GM12878 (cell line): ENCODE data around the gene SNX15. TPM values are rescaled to one million over a fixed set of nuclear protein-coding genes. Genes with fewer than 3 reads are reported as not detected.
A peak's percentile ranks its signal among the peaks of the same experiment; 100 is the strongest.

ENCODE experiments used
- ATAC-seq: fragments of 200-7000 bp; cut with Tn5 transposase; 3 replicates; pipeline ENCODE4 v1.9.1; 2020; ENCODE audit warnings: mild to moderate bottlenecking, moderate library complexity
- BruUV-seq: library from RNA; stranded (reverse); fragments of 400-500 nt; replicated peaks from 2 replicates; lab custom pipeline; 2021; lab: Mats Ljungman, UMichigan
- CTCF ChIA-PET: fragments of 300-600 bp; sonication (Branson Sonifier 250); formaldehyde crosslinking; extraction: SDS; loops from one replicate; lab custom pipeline; 2021; ENCODE audit warnings: inconsistent platforms; lab: Yijun Ruan, JAX
- POLR2A ChIA-PET: fragments of 350-600 bp; formaldehyde crosslinking; extraction: SDS; loops from one replicate; lab custom pipeline; 2021; ENCODE audit warnings: inconsistent platforms; lab: Charles Lee
- RAD21 ChIA-PET: fragments of 300-600 bp; sonication (Branson Sonifier 250); formaldehyde crosslinking; loops from one replicate; lab custom pipeline; 2023; ENCODE audit warnings: antibody characterized with exemption; ENCODE audit not compliant: unreplicated experiment; lab: Charles Lee
- SMC1A ChIA-PET: fragments of 300-600 bp; sonication (Branson Sonifier 250); formaldehyde crosslinking; loops from one replicate; lab custom pipeline; 2023; ENCODE audit not compliant: unreplicated experiment, uncharacterized antibody; lab: Charles Lee
- DNase-seq: peaks from one replicate; pipeline ENCODE4 v3.0.0-alpha.2; 2011; ENCODE audit warnings: low read depth, low spot score
- FAIRE-seq: peaks from 3 replicates; lab custom pipeline; 2011; peaks lifted over from hg19 to GRCh38; lab: Jason Lieb, UNC
- H2AFZ ChIP-seq: 2 replicates; pipeline ENCODE4 v1.6.0; 2011; ENCODE audit warnings: low read depth, low read length, control low read depth; ENCODE audit not compliant: control insufficient read depth
- H3K27ac ChIP-seq: 2 replicates; pipeline ENCODE4 v1.5.1; 2011; ENCODE audit warnings: control low read depth; ENCODE audit not compliant: control insufficient read depth, insufficient read depth
- H3K27me3 ChIP-seq, 2 experiments: replicated peaks in 1 of 2; 2 replicates each; pipeline versions ENCODE4 v1.6.0 to v1.6.1; 2011; ENCODE audit warnings: low read length in 1 of 2; ENCODE audit not compliant: control insufficient read depth in 2 of 2, insufficient read depth in 2 of 2
- H3K36me3 ChIP-seq, 2 experiments: 2 replicates each; pipeline ENCODE4 v1.5.1; 2011; ENCODE audit warnings: low read length in 1 of 2; ENCODE audit not compliant: control insufficient read depth in 2 of 2, insufficient read depth in 2 of 2
- H3K4me1 ChIP-seq: 2 replicates; pipeline ENCODE4 v1.6.1; 2011; ENCODE audit warnings: mild to moderate bottlenecking, low read length, moderate library complexity, mixed read lengths; ENCODE audit not compliant: control insufficient read depth, insufficient read depth
- H3K4me2 ChIP-seq: 2 replicates; pipeline ENCODE4 v1.6.0; 2011; ENCODE audit warnings: control low read depth; ENCODE audit not compliant: control insufficient read depth, insufficient read depth
- H3K4me3 ChIP-seq: fragments of 200-600 bp; sonication (generic); 2 replicates; pipeline ENCODE4 v1.5.1; 2016
- H3K79me2 ChIP-seq: 2 replicates; pipeline ENCODE4 v1.6.0; 2011; ENCODE audit warnings: low read length; ENCODE audit not compliant: control insufficient read depth, insufficient read depth
- H3K9ac ChIP-seq: 2 replicates; pipeline ENCODE4 v1.8.0; 2011; ENCODE audit warnings: low read length, control low read depth, mixed read lengths; ENCODE audit not compliant: control insufficient read depth, insufficient read depth
- H3K9me3 ChIP-seq: replicated peaks from 3 replicates; pipeline ENCODE4 v1.5.1; 2011; ENCODE audit warnings: mild to moderate bottlenecking, low read length; ENCODE audit not compliant: control insufficient read depth, insufficient read depth
- H4K20me1 ChIP-seq: 2 replicates; pipeline ENCODE4 v1.6.0; 2011; ENCODE audit not compliant: control insufficient read depth, insufficient read depth
- ATF7 ChIP-seq: fragments of 450-650 bp; IDR thresholded peaks from 2 replicates; pipeline ENCODE4 v1.6.1; 2016; ENCODE audit warnings: low read depth, mild to moderate bottlenecking
- BCL11A ChIP-seq: IDR thresholded peaks from 2 replicates; pipeline ENCODE4 v1.6.1; 2011; ENCODE audit warnings: low read depth, low read length
- BRCA1 ChIP-seq: IDR thresholded peaks from 2 replicates; pipeline ENCODE4 v1.6.1; 2011; ENCODE audit warnings: low read depth, low read length, improper control_type of control experiment
- CEBPB ChIP-seq, 2 experiments: fragments of 150-350 bp in 1 of 2; IDR thresholded peaks; 2 replicates each; pipeline ENCODE4 v1.6.1; 2012 to 2014; ENCODE audit warnings: low read depth in 2 of 2, low read length in 2 of 2, borderline replicate concordance in 1 of 2, inconsistent platforms in 1 of 2
- FOXM1 ChIP-seq: IDR thresholded peaks from 2 replicates; pipeline ENCODE4 v1.6.1; 2012; ENCODE audit warnings: low read depth, mild to moderate bottlenecking, inconsistent platforms, low read length, moderate library complexity
- MEF2A ChIP-seq: IDR thresholded peaks from 2 replicates; pipeline ENCODE4 v1.6.1; 2011; ENCODE audit warnings: low read depth, mild to moderate bottlenecking, low read length, moderate library complexity; ENCODE audit not compliant: insufficient read depth
- MTA2 ChIP-seq: fragments of 450-650 bp; IDR thresholded peaks from 2 replicates; pipeline ENCODE4 v1.6.1; 2016; ENCODE audit warnings: low read depth, mild to moderate bottlenecking, moderate library complexity
- NBN ChIP-seq: fragments of 450-650 bp; IDR thresholded peaks from 2 replicates; pipeline ENCODE4 v1.6.1; 2016
- NFYA ChIP-seq: IDR thresholded peaks from 2 replicates; pipeline ENCODE4 v1.6.1; 2011; ENCODE audit warnings: low read depth, mild to moderate bottlenecking, low read length, improper control_type of control experiment, borderline replicate concordance
- SMARCA5 ChIP-seq: fragments of 450-650 bp; IDR thresholded peaks from 2 replicates; pipeline ENCODE4 v1.6.1; 2017; ENCODE audit warnings: mild to moderate bottlenecking
- SMC3 ChIP-seq: IDR thresholded peaks from 2 replicates; pipeline ENCODE4 v1.6.1; 2011; ENCODE audit warnings: low read length, improper control_type of control experiment, borderline replicate concordance
- SP1 ChIP-seq: IDR thresholded peaks from one replicate; pipeline ENCODE4 v1.6.1; 2011; ENCODE audit warnings: low read depth, low read length
- SREBF2 ChIP-seq: IDR thresholded peaks from 2 replicates; pipeline ENCODE4 v1.6.1; 2012; ENCODE audit warnings: mild to moderate bottlenecking, low read length
- SUZ12 ChIP-seq: fragments of 200-600 bp; sonication (generic); IDR thresholded peaks from one replicate; pipeline ENCODE4 v1.6.1; 2018; ENCODE audit warnings: antibody characterized with exemption, mild to moderate bottlenecking; ENCODE audit not compliant: unreplicated experiment
- WGBS: methylation state at CpG from one replicate; pipeline ENCODE4 v1.1.6; 2016; ENCODE audit warnings: low lambda C conversion rate; ENCODE audit not compliant: insufficient replicate concordance, insufficient coverage; ENCODE audit errors: missing lambda C conversion rate; 5-methylcytosine and 5-hydroxymethylcytosine counted together
- in situ Hi-C: fragments of 300-500 bp; cut with MboI; formaldehyde crosslinking; loops from 9 replicates; pipeline ENCODE4 v1.14.3; 2018; ENCODE audit warnings: mixed read lengths
- intact Hi-C: fragments of 100-400 bp; cut with micrococcal nuclease; formaldehyde crosslinking; loops from one replicate; pipeline ENCODE4 v1.14.2; 2022; ENCODE audit not compliant: unreplicated experiment
- polyA plus RNA-seq, 11 experiments: library from polyadenylated mRNA; depleted of rRNA in 4 of 11; unstranded in 6 of 11; stranded (reverse) in 5 of 11; fragments of >200 nt; fragmentation: Nextera tagmentation in 4 of 11; fragmentation: Illumina TruSeq in 1 of 11; extraction: Ambion mirVana in 4 of 11; extraction: Trizol in 1 of 11; gene quantifications; 1 replicate in 1 of 11; 2 replicates in 10 of 11; pipeline versions ENCODE4 v1.2.1 to v1.2.3, GENCODE V29; 2011 to 2016; ENCODE audit warnings: inconsistent platforms in 2 of 11, missing spikeins in 2 of 11, low read depth in 1 of 11
- total RNA-seq, 4 experiments: library from RNA; depleted of rRNA in 3 of 4; stranded (reverse); fragments of >200 nt in 3 of 4; fragmentation: Illumina TruSeq in 1 of 4; extraction: Trizol in 1 of 4; gene quantifications; 2 replicates each; pipeline versions ENCODE4 v1.2.1 to v1.2.3, GENCODE V29; 2013 to 2021
- TF ChIP-seq, protein P1 (sequence below): fragments of 450-650 bp; IDR thresholded peaks from 2 replicates; pipeline ENCODE4 v1.6.1; 2017; ENCODE audit warnings: low read depth, mild to moderate bottlenecking, moderate library complexity
- TF ChIP-seq, protein P2 (sequence below): fragments of 450-650 bp; conservative IDR thresholded peaks from 2 replicates; pipeline ENCODE4 v1.6.1; 2017; ENCODE audit warnings: mild to moderate bottlenecking, moderate library complexity
- TF ChIP-seq, protein P3 (sequence below): fragments of 450-650 bp; IDR thresholded peaks from 2 replicates; pipeline ENCODE4 v1.6.1; 2016; ENCODE audit warnings: mild to moderate bottlenecking

SNX15 gene
- total and polyA plus RNA-seq, 10 of the 15 experiments (the other 5 are each of a cell fraction or from before 2014, with no cell fraction given) = 2.4 to 24.0 (median 16.1) TPM

DNA sequence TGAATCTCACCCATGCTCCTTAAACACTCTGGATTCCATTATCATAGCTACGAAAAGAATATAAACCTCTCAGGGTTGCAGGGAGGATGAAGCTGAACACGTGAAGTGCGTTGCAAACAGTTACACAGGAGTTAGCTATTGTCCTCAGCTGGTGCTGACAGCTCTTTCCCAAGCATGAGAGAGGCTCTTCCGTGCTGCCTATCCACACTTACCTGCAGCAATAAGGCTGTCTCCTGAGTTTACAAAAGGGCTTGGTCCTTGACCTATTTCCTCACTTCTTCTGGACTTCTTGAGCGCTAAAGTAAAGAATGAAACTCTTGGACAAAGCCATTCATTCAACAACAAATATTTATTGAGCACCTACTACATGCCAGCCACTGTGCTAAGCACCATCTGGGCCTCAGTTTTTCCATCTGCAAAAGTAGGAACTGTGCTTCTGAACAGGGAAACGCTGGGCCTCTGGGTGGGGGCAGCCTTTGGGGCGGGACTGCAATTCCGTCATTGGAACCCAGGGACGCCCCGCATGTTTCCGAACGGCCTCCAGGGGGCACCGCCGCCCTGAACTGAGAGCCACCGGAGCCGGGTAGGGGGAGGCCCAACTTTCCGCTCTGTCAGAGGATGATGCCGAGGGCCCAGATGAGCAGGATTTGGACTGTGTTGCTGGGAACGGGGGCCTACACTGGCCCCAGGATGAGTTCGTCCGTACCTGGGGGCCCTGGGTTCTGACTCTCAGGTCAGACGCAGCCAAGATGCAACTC, 13.9 kb upstream of the SNX15 start:
- Histone ChIP-seq H3K79me2 (no peaks in the 10 kb centered on the region; the same call in none of the 2 replicates), H3K4me2 (peak overlapping the region; percentile 93), H3K4me3 (peak overlapping the region; percentile 76), H2AFZ (peak overlapping the region; percentile 89), H3K4me1 (peaks cover 17% of the 10 kb centered on the region), H3K9me3 (no peaks in the 10 kb centered on the region), H3K27ac (peak overlapping the region; percentile 88), H3K9ac (peak overlapping the region; percentile 86), H4K20me1 (no peaks in the 10 kb centered on the region), H3K36me3 (no peaks in the 10 kb centered on the region), H3K27me3 (no peaks in the 10 kb centered on the region)
- ChIA-PET SMC1A (interaction anchor here (0.7 to 2.5 kb wide), 23 partner anchors 10 to 183 kb away, joined by 3 to 19 read pairs (median 4); partner anchors contain the start of genes BATF2, FAU, MRPL49 and SAC3D1), POLR2A (interaction anchor here (0.6 to 1.7 kb wide), 7 partner anchors 17 to 315 kb away, joined by 3 to 7 read pairs (median 4); partner anchors contain the start of genes BATF2, FAU and MRPL49), RAD21 (interaction anchor here (0.8 to 4.8 kb wide), 20 partner anchors 11 to 168 kb away, joined by 3 to 31 read pairs (median 5); partner anchors contain the start of genes BATF2, CAPN1, CDCA5 and FAU), CTCF (interaction anchor here (0.6 to 8.2 kb wide), 43 partner anchors 10 to 534 kb away, joined by 3 to 89 read pairs (median 4); partner anchors contain the start of genes BATF2, CAPN1, CDC42BPG and FAU)
- peak; percentile 60 for DNase-seq
- WGBS = 14% methylated on average over 22 of the region's 22 CpGs
- in situ Hi-C loops (no loop called here), intact Hi-C loops (loop anchor here (1.0 to 10.0 kb wide), 5 partner anchors 71 to 241 kb away; partner anchors contain the start of genes CAPN1, CDCA5, VPS51 and ZFPL1)
- peak; percentile 71 for FAIRE-seq
- peak; percentile 88 for ATAC-seq
- BruUV-seq = TSS peak; percentile 68
- TF ChIP-seq ATF7 (peak; percentile 69), SMARCA5 (peak; percentile 94), NFYA (no peak), SP1 (no peak), MEF2A (no peak), SMC3 (peak; percentile 80), FOXM1 (no peak; the same call in 1 of the 2 replicates), SUZ12 (no peak), CEBPB (IDR thresholded peaks at IDR 0.05; ENCODE audit: borderline replicate concordance in 1 of 2, low read depth in 2 of 2, low read length in 2 of 2) (no peak), SREBF2 (no peak), NBN (peak; percentile 94), MTA2 (peak; percentile 40), BRCA1 (no peak), BCL11A (0 out of 2 replicates have a peak, but pooled peaks have one; percentile 9)
- TF ChIP-seq, protein P1, sequence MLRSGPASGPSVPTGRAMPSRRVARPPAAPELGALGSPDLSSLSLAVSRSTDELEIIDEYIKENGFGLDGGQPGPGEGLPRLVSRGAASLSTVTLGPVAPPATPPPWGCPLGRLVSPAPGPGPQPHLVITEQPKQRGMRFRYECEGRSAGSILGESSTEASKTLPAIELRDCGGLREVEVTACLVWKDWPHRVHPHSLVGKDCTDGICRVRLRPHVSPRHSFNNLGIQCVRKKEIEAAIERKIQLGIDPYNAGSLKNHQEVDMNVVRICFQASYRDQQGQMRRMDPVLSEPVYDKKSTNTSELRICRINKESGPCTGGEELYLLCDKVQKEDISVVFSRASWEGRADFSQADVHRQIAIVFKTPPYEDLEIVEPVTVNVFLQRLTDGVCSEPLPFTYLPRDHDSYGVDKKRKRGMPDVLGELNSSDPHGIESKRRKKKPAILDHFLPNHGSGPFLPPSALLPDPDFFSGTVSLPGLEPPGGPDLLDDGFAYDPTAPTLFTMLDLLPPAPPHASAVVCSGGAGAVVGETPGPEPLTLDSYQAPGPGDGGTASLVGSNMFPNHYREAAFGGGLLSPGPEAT = peak; percentile 58; the same call in 1 of the 2 replicates
- TF ChIP-seq, protein P2, sequence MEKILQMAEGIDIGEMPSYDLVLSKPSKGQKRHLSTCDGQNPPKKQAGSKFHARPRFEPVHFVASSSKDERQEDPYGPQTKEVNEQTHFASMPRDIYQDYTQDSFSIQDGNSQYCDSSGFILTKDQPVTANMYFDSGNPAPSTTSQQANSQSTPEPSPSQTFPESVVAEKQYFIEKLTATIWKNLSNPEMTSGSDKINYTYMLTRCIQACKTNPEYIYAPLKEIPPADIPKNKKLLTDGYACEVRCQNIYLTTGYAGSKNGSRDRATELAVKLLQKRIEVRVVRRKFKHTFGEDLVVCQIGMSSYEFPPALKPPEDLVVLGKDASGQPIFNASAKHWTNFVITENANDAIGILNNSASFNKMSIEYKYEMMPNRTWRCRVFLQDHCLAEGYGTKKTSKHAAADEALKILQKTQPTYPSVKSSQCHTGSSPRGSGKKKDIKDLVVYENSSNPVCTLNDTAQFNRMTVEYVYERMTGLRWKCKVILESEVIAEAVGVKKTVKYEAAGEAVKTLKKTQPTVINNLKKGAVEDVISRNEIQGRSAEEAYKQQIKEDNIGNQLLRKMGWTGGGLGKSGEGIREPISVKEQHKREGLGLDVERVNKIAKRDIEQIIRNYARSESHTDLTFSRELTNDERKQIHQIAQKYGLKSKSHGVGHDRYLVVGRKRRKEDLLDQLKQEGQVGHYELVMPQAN = no peak; the same call in 1 of the 2 replicates
- TF ChIP-seq, protein P3, sequence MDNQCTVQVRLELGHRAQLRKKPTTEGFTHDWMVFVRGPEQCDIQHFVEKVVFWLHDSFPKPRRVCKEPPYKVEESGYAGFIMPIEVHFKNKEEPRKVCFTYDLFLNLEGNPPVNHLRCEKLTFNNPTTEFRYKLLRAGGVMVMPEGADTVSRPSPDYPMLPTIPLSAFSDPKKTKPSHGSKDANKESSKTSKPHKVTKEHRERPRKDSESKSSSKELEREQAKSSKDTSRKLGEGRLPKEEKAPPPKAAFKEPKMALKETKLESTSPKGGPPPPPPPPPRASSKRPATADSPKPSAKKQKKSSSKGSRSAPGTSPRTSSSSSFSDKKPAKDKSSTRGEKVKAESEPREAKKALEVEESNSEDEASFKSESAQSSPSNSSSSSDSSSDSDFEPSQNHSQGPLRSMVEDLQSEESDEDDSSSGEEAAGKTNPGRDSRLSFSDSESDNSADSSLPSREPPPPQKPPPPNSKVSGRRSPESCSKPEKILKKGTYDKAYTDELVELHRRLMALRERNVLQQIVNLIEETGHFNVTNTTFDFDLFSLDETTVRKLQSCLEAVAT = peak; percentile 83; the same call in 1 of the 2 replicates
